Astrocyte of the cerebellum (primary cell): ENCODE results near the gene SLC22A4.

ENCODE experiments used
- DNase-seq: peaks from one replicate; pipeline ENCODE4 v3.0.0-alpha.2; 2011; ENCODE audit warnings: low read depth
- H3K4me3 ChIP-seq: 2 replicates; pipeline ENCODE4 v1.5.1; 2011; ENCODE audit warnings: mild to moderate bottlenecking, low read depth, low read length, moderate library complexity
- CTCF ChIP-seq: IDR thresholded peaks from 2 replicates; pipeline ENCODE4 v1.5.1; 2012; ENCODE audit warnings: low read length, low read depth, moderate library complexity, mild to moderate bottlenecking; ENCODE audit errors: missing control alignments
- in situ Hi-C: cut with HindIII; loops from 2 replicates; pipeline ENCODE4 v1.10.0; 2017; ENCODE audit warnings: low sequenced_read_pairs

Gene SLC22A4

GRCh38 chr5:132389585-132390286 lies 95.5 kb downstream of the SLC22A4 start:
- in situ Hi-C loops, result loop anchor here (5.0 to 10.0 kb wide), 2 partner anchors 88 to 495 kb away; no protein-coding TSS in a partner anchor
- DNase-seq, result peak; percentile 100
- no peak overlapping the region for H3K4me3 ChIP-seq
- no peak for TF ChIP-seq CTCF

GRCh38 chr5:132391247-132391646 lies 97.1 kb downstream of the SLC22A4 start:
- DNase-seq, result no peak
- H3K4me3 ChIP-seq, result no peak overlapping the region
- in situ Hi-C loops, result no loop called here
- TF ChIP-seq CTCF, result no peak

- H3K4me3 ChIP-seq, result no peak overlapping the region
- no peak for TF ChIP-seq CTCF
- DNase-seq, result no peak
- in situ Hi-C loops, result no loop called here
Measured at GRCh38 chr5:132391870-132392269, 97.7 kb downstream of the SLC22A4 start.

- TF ChIP-seq CTCF, result no peak
- in situ Hi-C loops, result no loop called here
- DNase-seq, result no peak
- H3K4me3 ChIP-seq, result no peak overlapping the region
Measured at GRCh38 chr5:132392411-132392810, 98.2 kb downstream of the SLC22A4 start.

- no peak overlapping the region for H3K4me3 ChIP-seq
- TF ChIP-seq CTCF, result no peak
- in situ Hi-C loops, result no loop called here
- DNase-seq, result no peak
Measured at GRCh38 chr5:132392978-132393825, 99.0 kb downstream of the SLC22A4 start.
